ENCODE measurements around the gene LRP6.

Gene LRP6

GRCh38 chr12:12240662-12241340, 26.0 kb downstream of the LRP6 start:
- Histone ChIP-seq H3K27me3 (ENCODE audit: insufficient read depth, low read length, poor library complexity, severe bottlenecking) (no peaks in the 10 kb centered on the region), H3F3A (ENCODE audit: low read depth) (no peaks in the 10 kb centered on the region), H3K4me2 (ENCODE audit: low read depth, low read length, poor library complexity, severe bottlenecking) (no peak overlapping the region), H3K9me2 (replicated peaks; ENCODE audit: low read depth, low read length) (no peaks in the 10 kb centered on the region), H2AFZ (ENCODE audit: low read length) (no peak overlapping the region), H3K4me3 (ENCODE audit: low read length, poor library complexity, severe bottlenecking) (no peak overlapping the region), H3K4me1 (ENCODE audit: insufficient read depth, low read length, poor library complexity, severe bottlenecking) (no peaks in the 10 kb centered on the region), H3K79me2 (ENCODE audit: insufficient read depth, low read length) (peaks cover 9% of the 10 kb centered on the region; the same call in 1 of the 2 replicates), H3K36me3 (ENCODE audit: insufficient read depth, low read length) (no peaks in the 10 kb centered on the region), H3K9ac (ENCODE audit: low read depth, low read length, poor library complexity, severe bottlenecking) (no peak overlapping the region), H4K20me1 (ENCODE audit: insufficient read depth, low read length, poor library complexity, severe bottlenecking) (no peaks in the 10 kb centered on the region), H3K9me3 (ENCODE audit: insufficient read depth, low read depth, low read length) (no peaks in the 10 kb centered on the region)
- TF ChIP-seq EZH2phosphoT487 (IDR thresholded peaks at IDR 0.05; ENCODE audit: borderline replicate concordance), result no peak
- no peak for TF ChIP-seq CTCF (conservative IDR thresholded peaks at IDR 0.05; ENCODE audit: low read length)

- no peak for TF ChIP-seq CTCF (conservative IDR thresholded peaks at IDR 0.05; ENCODE audit: low read length)
- Histone ChIP-seq H3K4me1 (ENCODE audit: insufficient read depth, low read length, poor library complexity, severe bottlenecking) (no peaks in the 10 kb centered on the region), H3F3A (ENCODE audit: low read depth) (no peaks in the 10 kb centered on the region), H3K9me3 (ENCODE audit: insufficient read depth, low read depth, low read length) (no peaks in the 10 kb centered on the region), H4K20me1 (ENCODE audit: insufficient read depth, low read length, poor library complexity, severe bottlenecking) (no peaks in the 10 kb centered on the region), H3K9ac (ENCODE audit: low read depth, low read length, poor library complexity, severe bottlenecking) (no peak overlapping the region), H3K4me2 (ENCODE audit: low read depth, low read length, poor library complexity, severe bottlenecking) (no peak overlapping the region), H3K9me2 (replicated peaks; ENCODE audit: low read depth, low read length) (no peaks in the 10 kb centered on the region), H3K36me3 (ENCODE audit: insufficient read depth, low read length) (no peaks in the 10 kb centered on the region), H3K4me3 (ENCODE audit: low read length, poor library complexity, severe bottlenecking) (no peak overlapping the region), H2AFZ (ENCODE audit: low read length) (no peak overlapping the region), H3K79me2 (ENCODE audit: insufficient read depth, low read length) (peaks cover 9% of the 10 kb centered on the region; the same call in 1 of the 2 replicates), H3K27me3 (ENCODE audit: insufficient read depth, low read length, poor library complexity, severe bottlenecking) (no peaks in the 10 kb centered on the region)
Measured at GRCh38 chr12:12239127-12239526, 27.7 kb downstream of the LRP6 start.

GRCh38 chr12:12238605-12239004, 28.2 kb downstream of the LRP6 start:
- Histone ChIP-seq H2AFZ (ENCODE audit: low read length) (no peak overlapping the region), H3F3A (ENCODE audit: low read depth) (no peaks in the 10 kb centered on the region), H3K79me2 (ENCODE audit: insufficient read depth, low read length) (peaks cover 9% of the 10 kb centered on the region; the same call in 1 of the 2 replicates), H3K4me2 (ENCODE audit: low read depth, low read length, poor library complexity, severe bottlenecking) (no peak overlapping the region), H3K9me3 (ENCODE audit: insufficient read depth, low read depth, low read length) (no peaks in the 10 kb centered on the region), H3K4me1 (ENCODE audit: insufficient read depth, low read length, poor library complexity, severe bottlenecking) (no peaks in the 10 kb centered on the region), H3K36me3 (ENCODE audit: insufficient read depth, low read length) (no peaks in the 10 kb centered on the region), H3K4me3 (ENCODE audit: low read length, poor library complexity, severe bottlenecking) (no peak overlapping the region), H3K9me2 (replicated peaks; ENCODE audit: low read depth, low read length) (no peaks in the 10 kb centered on the region), H4K20me1 (ENCODE audit: insufficient read depth, low read length, poor library complexity, severe bottlenecking) (no peaks in the 10 kb centered on the region), H3K9ac (ENCODE audit: low read depth, low read length, poor library complexity, severe bottlenecking) (no peak overlapping the region), H3K27me3 (ENCODE audit: insufficient read depth, low read length, poor library complexity, severe bottlenecking) (no peaks in the 10 kb centered on the region)
- no peak for TF ChIP-seq EZH2phosphoT487 (IDR thresholded peaks at IDR 0.05; ENCODE audit: borderline replicate concordance)
- no peak for TF ChIP-seq CTCF (conservative IDR thresholded peaks at IDR 0.05; ENCODE audit: low read length)

Data from Loucy (cell line).